Esophagus squamous epithelium (tissue), 5 donors: ENCODE measurements around the gene MTA1. TPM values are rescaled to one million over a fixed set of nuclear protein-coding genes. Genes with fewer than 3 reads are reported as not detected.

Experiments used
- DNase-seq: peaks from one replicate; lab custom pipeline; 2025; lab: John Stamatoyannopoulos, UW
- H3K27ac ChIP-seq, 4 donors: fragments of 200-600 bp; sonication (generic); one replicate each; pipeline ENCODE4 v1.5.1; 2016 to 2019; ENCODE audit warnings: mild to moderate bottlenecking in 1 of 4
- H3K27me3 ChIP-seq, 4 donors: fragments of 200-600 bp; sonication (generic); 1 replicate in 3 of 4; 2 replicates in 1 of 4; pipeline versions ENCODE4 v1.5.1 to v1.6.0; 2017 to 2021; ENCODE audit warnings: antibody characterized with exemption in 1 of 4
- H3K36me3 ChIP-seq, 3 donors: fragments of 200-600 bp; sonication (generic); one replicate each; pipeline ENCODE4 v1.5.1; 2016 to 2019
- H3K4me1 ChIP-seq, 3 donors: fragments of 200-600 bp; sonication (generic); one replicate each; pipeline ENCODE4 v1.5.1; 2017 to 2019
- H3K4me3 ChIP-seq, 4 donors: fragments of 200-600 bp; sonication (generic); 1 replicate in 3 of 4; 2 replicates in 1 of 4; pipeline ENCODE4 v1.5.1; 2016 to 2019; ENCODE audit warnings: mild to moderate bottlenecking in 2 of 4, moderate library complexity in 1 of 4
- H3K9me3 ChIP-seq, 3 donors: fragments of 200-600 bp; sonication (generic); one replicate each; pipeline ENCODE4 v1.5.1; 2016 to 2019
- CTCF ChIP-seq, 6 experiments: fragments of 450-650 bp in 4 of 6; fragments of 200-600 bp in 2 of 6; sonication (generic) in 2 of 6; IDR thresholded peaks; one replicate each; pipeline ENCODE4 v1.5.1; 2016 to 2019; ENCODE audit warnings: antibody characterized with exemption in 6 of 6, mild to moderate bottlenecking in 4 of 6, moderate library complexity in 4 of 6
- POLR2A ChIP-seq, 4 donors: fragments of 450-650 bp; IDR thresholded peaks; one replicate each; pipeline ENCODE4 v1.6.1; 2017; ENCODE audit warnings: antibody characterized with exemption in 4 of 4, mild to moderate bottlenecking in 4 of 4, moderate library complexity in 3 of 4
- WGBS, 2 donors: methylation state at CpG; one replicate each; pipeline ENCODE4 v1.1.5; 2018; 5-methylcytosine and 5-hydroxymethylcytosine counted together
- intact Hi-C: fragments of 100-400 bp; cut with DNase I; formaldehyde crosslinking; loops from one replicate; pipeline ENCODE4 v1.15.0; 2022
- total RNA-seq, 4 donors: library from RNA; depleted of rRNA; stranded (reverse); fragments of >200 nt; gene quantifications; one replicate each; pipeline ENCODE4 v1.1.0, GENCODE V29; 2016
- donor health status: DM: yes; HTN: yes; CAD: no.

Gene MTA1
- total RNA-seq, 4 donors from 2014 or later = 19.9 to 64.7 (median 39.6) TPM

- Histone ChIP-seq H3K4me3 (no peak overlapping the region), H3K27ac (peak overlapping the region; percentile 49 to 72 (median 63)), H3K36me3 (peaks cover 25 to 81% (median 28%) of the 10 kb centered on the region in 3 donors), H3K4me1 (peaks cover 29 to 76% (median 56%) of the 10 kb centered on the region in 3 donors), H3K9me3 (no peaks in the 10 kb centered on the region), H3K27me3 (no peaks in the 10 kb centered on the region)
- intact Hi-C loops = no loop called here
- no peak for DNase-seq
- TF ChIP-seq CTCF (IDR thresholded peaks at IDR 0.05) (no peak), POLR2A (IDR thresholded peaks at IDR 0.05) (no peak)
- 55 to 57% methylated on average over 4 to 5 of the region's 20 CpGs for WGBS, 2 donors
Measured at GRCh38 chr14:105467249-105467941, 47.8 kb downstream of the MTA1 start.

GRCh38 chr14:105467942-105468471, 48.4 kb downstream of the MTA1 start:
- peaks cover 35 to 82% (median 62%) of the 10 kb centered on the region in 3 donors for H3K4me1 ChIP-seq
- WGBS, 2 donors = 20% methylated on average over 1 of the region's 22 CpGs; no CpG with 5 or more reads in 1 of the 2 donors
- intact Hi-C loops = no loop called here
- H3K27me3 ChIP-seq = no peaks in the 10 kb centered on the region
- DNase-seq = no peak
- no peaks in the 10 kb centered on the region for H3K9me3 ChIP-seq
- no peak overlapping the region for H3K4me3 ChIP-seq
- TF ChIP-seq POLR2A (IDR thresholded peaks at IDR 0.05) (no peak), CTCF (IDR thresholded peaks at IDR 0.05) (no peak)
- H3K27ac ChIP-seq = peak overlapping the region; percentile 22 to 72 (median 63)
- H3K36me3 ChIP-seq = peaks cover 25 to 75% (median 28%) of the 10 kb centered on the region in 3 donors

- WGBS, 2 donors = 61% methylated on average over 5 of the region's 19 CpGs; no CpG with 5 or more reads in 1 of the 2 donors
- no peak for DNase-seq
- TF ChIP-seq CTCF (IDR thresholded peaks at IDR 0.05) = no peak
- TF ChIP-seq POLR2A (IDR thresholded peaks at IDR 0.05) = no peak
- peaks cover 18 to 68% (median 24%) of the 10 kb centered on the region in 3 donors for H3K36me3 ChIP-seq
- H3K9me3 ChIP-seq = no peaks in the 10 kb centered on the region
- intact Hi-C loops = no loop called here
- H3K27me3 ChIP-seq = no peaks in the 10 kb centered on the region
- H3K27ac ChIP-seq = peak overlapping the region; percentile 22 to 72 (median 63)
- no peak overlapping the region for H3K4me3 ChIP-seq
- peaks cover 42 to 90% (median 69%) of the 10 kb centered on the region in 3 donors for H3K4me1 ChIP-seq
Measured at GRCh38 chr14:105468621-105469241, 49.1 kb downstream of the MTA1 start.

- whole genome bisulfite sequencing, 2 donors = 80 to 98% methylated on average over 2 to 7 of the region's 54 CpGs
- H3K4me1 ChIP-seq = peaks cover 46 to 97% (median 75%) of the 10 kb centered on the region in 3 donors
Measured at GRCh38 chr14:105469456-105470349, 50.1 kb downstream of the MTA1 start.

More at GRCh38 chr14:105469456-105470349, 50.1 kb downstream of the MTA1 start:
- Histone ChIP-seq H3K9me3 (no peaks in the 10 kb centered on the region), H3K27ac (peak overlapping the region in 3 of 4 donors; percentile 55 to 72 (median 71)), H3K36me3 (peaks cover 9 to 58% (median 14%) of the 10 kb centered on the region in 3 donors), H3K27me3 (peaks cover 0 to 1% (median 0%) of the 10 kb centered on the region in 4 donors), H3K4me3 (no peak overlapping the region)
- intact Hi-C loops = no loop called here
- TF ChIP-seq POLR2A (IDR thresholded peaks at IDR 0.05) = no peak
- no peak for TF ChIP-seq CTCF (IDR thresholded peaks at IDR 0.05)
- DNase-seq = no peak
